ENCODE data around the gene CNTLN.
"Not testable (repeated sequence)": the region's sequence is repeated elsewhere in the genome, so short reads cannot be mapped to it uniquely, and the experiment has no call there.

Gene CNTLN

GRCh38 chr9:17230646-17231045 lies 95.8 kb downstream of the CNTLN start:
- Histone ChIP-seq H3K27ac (ENCODE audit: low read depth, low read length, severe bottlenecking) (no peak overlapping the region), H3K36me3 (ENCODE audit: control insufficient read depth, insufficient read depth, low read length) (no peaks in the 10 kb centered on the region), H3K9me3 (ENCODE audit: control insufficient read depth, low read length) (no peaks in the 10 kb centered on the region), H3K4me1 (ENCODE audit: control insufficient read depth, insufficient read depth, low read length, poor library complexity, severe bottlenecking) (peaks cover 5% of the 10 kb centered on the region), H3K4me3 (ENCODE audit: extremely low read depth, insufficient read depth, low read length, poor library complexity, severe bottlenecking) (no peak overlapping the region)
- 100% methylated on average over 1 of the region's 1 CpG; no CpG with 5 or more reads in 1 of the 2 experiments for WGBS, 2 experiments (ENCODE audit: insufficient coverage in 2 of 2)

DNA sequence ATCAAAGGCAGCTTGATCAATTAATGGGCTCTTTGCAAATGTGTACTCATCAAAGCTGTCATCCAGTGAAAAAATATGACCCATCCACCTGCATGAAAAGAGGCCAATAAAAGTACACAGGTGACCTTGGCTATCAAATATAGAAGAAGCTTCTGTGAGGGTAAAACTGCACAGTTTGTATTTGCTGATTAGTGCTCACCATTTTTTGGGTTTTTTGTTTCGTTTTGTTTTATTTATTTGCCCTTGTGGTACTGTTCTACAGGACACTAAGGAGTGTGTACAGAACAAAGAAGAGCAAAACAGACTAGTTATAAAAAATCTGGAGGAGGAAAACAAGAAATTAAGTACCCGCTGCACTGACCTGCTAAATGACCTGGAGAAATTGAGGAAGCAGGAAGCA lies 101.3 kb downstream of the CNTLN start:
- WGBS, 2 experiments (ENCODE audit: insufficient coverage in 2 of 2), result 67 to 88% methylated on average over 1 to 2 of the region's 2 CpGs
- no peaks in the 10 kb centered on the region for H3K4me1 ChIP-seq (ENCODE audit: control insufficient read depth, insufficient read depth, low read length, poor library complexity, severe bottlenecking)
- no peak overlapping the region for H3K4me3 ChIP-seq (ENCODE audit: extremely low read depth, insufficient read depth, low read length, poor library complexity, severe bottlenecking)
- H3K27ac ChIP-seq (ENCODE audit: low read depth, low read length, severe bottlenecking), result no peak overlapping the region
- H3K36me3 ChIP-seq (ENCODE audit: control insufficient read depth, insufficient read depth, low read length), result no peaks in the 10 kb centered on the region
- H3K9me3 ChIP-seq (ENCODE audit: control insufficient read depth, low read length), result no peaks in the 10 kb centered on the region

DNA sequence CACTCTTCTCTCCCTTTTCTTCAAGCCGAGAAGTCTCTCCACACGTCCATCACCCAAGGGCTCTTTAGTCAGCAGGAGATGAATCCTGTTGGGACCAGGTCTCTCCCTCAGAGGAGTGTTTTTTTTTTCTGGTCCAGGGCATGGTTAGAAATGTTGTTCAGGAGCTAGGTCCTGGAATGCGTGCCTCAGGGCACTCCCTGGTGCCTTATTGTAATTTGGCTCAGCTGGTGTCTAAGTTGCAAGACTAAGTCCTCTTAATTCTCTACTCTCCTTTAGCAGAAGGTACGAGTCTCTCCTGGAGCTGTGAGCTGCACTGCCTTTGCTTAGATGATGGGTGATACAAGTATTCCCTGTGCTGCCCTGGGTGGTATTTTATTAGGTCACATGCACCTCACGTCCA lies 111.9 kb downstream of the CNTLN start:
- no peaks in the 10 kb centered on the region for H3K36me3 ChIP-seq (ENCODE audit: control insufficient read depth, insufficient read depth, low read length)
- H3K27ac ChIP-seq (ENCODE audit: low read depth, low read length, severe bottlenecking), result no peak overlapping the region
- H3K9me3 ChIP-seq (ENCODE audit: control insufficient read depth, low read length), result peaks cover 9% of the 10 kb centered on the region
- no peaks in the 10 kb centered on the region for H3K4me1 ChIP-seq (ENCODE audit: control insufficient read depth, insufficient read depth, low read length, poor library complexity, severe bottlenecking)
- 85% methylated on average over 3 of the region's 5 CpGs; no CpG with 5 or more reads in 1 of the 2 experiments for WGBS, 2 experiments (ENCODE audit: insufficient coverage in 2 of 2)
- no peak overlapping the region for H3K4me3 ChIP-seq (ENCODE audit: extremely low read depth, insufficient read depth, low read length, poor library complexity, severe bottlenecking)

DNA sequence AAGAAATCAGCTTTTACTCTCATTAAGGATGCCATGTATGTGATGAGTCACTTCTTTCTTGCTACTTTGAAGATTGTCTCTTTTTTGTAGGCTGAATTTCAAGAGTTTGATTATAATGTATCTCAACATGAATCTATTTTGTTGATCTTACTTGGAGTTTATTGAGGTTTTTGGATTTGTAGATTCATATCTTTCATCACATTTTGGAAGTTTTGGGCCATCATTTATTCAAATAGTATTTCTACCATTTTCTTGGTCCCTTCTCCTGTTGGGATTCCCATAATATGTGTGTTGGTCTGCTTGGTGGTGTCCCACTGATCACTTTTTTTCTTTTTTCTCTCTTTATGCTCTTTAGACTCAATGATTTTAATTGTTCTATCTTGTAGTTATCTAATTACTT lies 116.3 kb downstream of the CNTLN start:
- Histone ChIP-seq H3K4me3 (ENCODE audit: extremely low read depth, insufficient read depth, low read length, poor library complexity, severe bottlenecking) (no peak overlapping the region), H3K4me1 (ENCODE audit: control insufficient read depth, insufficient read depth, low read length, poor library complexity, severe bottlenecking) (no peaks in the 10 kb centered on the region), H3K9me3 (ENCODE audit: control insufficient read depth, low read length) (peaks cover 9% of the 10 kb centered on the region), H3K36me3 (ENCODE audit: control insufficient read depth, insufficient read depth, low read length) (no peaks in the 10 kb centered on the region), H3K27ac (ENCODE audit: low read depth, low read length, severe bottlenecking) (no peak overlapping the region)

- H3K4me1 ChIP-seq (ENCODE audit: control insufficient read depth, insufficient read depth, low read length, poor library complexity, severe bottlenecking); H3K9me3 ChIP-seq (ENCODE audit: control insufficient read depth, low read length); H3K36me3 ChIP-seq (ENCODE audit: control insufficient read depth, insufficient read depth, low read length); H3K27ac ChIP-seq (ENCODE audit: low read depth, low read length, severe bottlenecking); H3K4me3 ChIP-seq (ENCODE audit: extremely low read depth, insufficient read depth, low read length, poor library complexity, severe bottlenecking): not testable (repeated sequence)
- WGBS, 2 experiments (ENCODE audit: insufficient coverage in 2 of 2), result 49 to 69% methylated on average over 7 to 16 of the region's 19 CpGs
Measured at GRCh38 chr9:17268531-17269188, 133.8 kb downstream of the CNTLN start.

DNA sequence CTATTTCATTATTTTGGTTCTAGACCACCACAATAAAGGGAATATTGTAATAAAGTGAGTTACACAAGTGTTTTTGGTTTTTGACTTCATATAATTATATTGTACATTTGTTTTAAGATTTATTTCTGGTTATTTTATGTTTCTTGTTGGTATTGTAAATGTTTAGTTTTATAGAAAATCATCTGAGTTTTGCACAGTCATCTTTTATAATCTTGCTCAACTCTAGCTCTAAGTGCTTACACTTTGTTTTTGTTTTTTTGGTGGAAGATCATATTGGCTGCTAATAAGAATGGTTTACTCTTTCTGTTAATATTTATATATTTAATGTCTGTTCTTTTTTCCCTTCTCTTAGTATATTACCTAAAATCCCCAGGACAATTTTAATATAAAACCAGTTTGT lies 135.0 kb downstream of the CNTLN start:
- Histone ChIP-seq H3K9me3 (ENCODE audit: control insufficient read depth, low read length) (no peaks in the 10 kb centered on the region), H3K4me1 (ENCODE audit: control insufficient read depth, insufficient read depth, low read length, poor library complexity, severe bottlenecking) (no peaks in the 10 kb centered on the region), H3K27ac (ENCODE audit: low read depth, low read length, severe bottlenecking) (no peak overlapping the region), H3K36me3 (ENCODE audit: control insufficient read depth, insufficient read depth, low read length) (no peaks in the 10 kb centered on the region), H3K4me3 (ENCODE audit: extremely low read depth, insufficient read depth, low read length, poor library complexity, severe bottlenecking) (no peak overlapping the region)

- H3K9me3 ChIP-seq (ENCODE audit: control insufficient read depth, low read length), result no peaks in the 10 kb centered on the region
Measured at GRCh38 chr9:17272536-17272935, 137.7 kb downstream of the CNTLN start.

DNA sequence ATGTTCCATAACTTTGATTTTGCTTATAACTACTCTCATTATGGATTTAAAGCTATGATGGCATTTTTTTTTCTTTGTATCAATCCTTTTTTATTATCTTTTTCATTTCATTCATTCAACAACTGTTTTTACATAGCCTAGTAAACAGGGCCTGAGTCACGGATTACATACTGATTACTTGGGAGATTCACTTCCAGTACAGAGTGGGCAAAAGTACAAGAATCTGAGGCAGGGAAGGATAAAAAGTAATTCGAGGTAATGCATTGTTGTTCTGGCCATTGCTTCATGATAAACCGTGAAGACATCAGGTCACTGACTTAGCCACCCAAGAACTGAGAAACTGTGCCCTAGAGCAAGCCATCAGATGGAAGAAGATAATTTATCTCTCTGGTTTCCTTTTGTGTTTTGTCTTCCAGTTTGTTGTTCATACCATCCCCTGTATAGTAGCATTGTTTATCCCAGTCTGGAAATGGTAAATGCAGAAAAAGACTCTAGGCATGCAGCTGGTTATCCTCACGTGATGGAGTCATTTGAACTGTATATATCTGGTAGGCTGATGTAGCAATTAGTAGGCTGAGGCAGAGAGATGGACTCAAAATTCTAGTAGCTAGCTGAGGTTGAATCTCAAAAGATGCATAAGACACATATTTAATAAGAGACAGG lies 145.6 kb downstream of the CNTLN start:
- Histone ChIP-seq H3K4me3 (ENCODE audit: extremely low read depth, insufficient read depth, low read length, poor library complexity, severe bottlenecking) (no peak overlapping the region), H3K36me3 (ENCODE audit: control insufficient read depth, insufficient read depth, low read length) (no peaks in the 10 kb centered on the region), H3K27ac (ENCODE audit: low read depth, low read length, severe bottlenecking) (no peak overlapping the region), H3K4me1 (ENCODE audit: control insufficient read depth, insufficient read depth, low read length, poor library complexity, severe bottlenecking) (no peaks in the 10 kb centered on the region), H3K9me3 (ENCODE audit: control insufficient read depth, low read length) (no peaks in the 10 kb centered on the region)
- 89 to 97% methylated on average over 3 to 4 of the region's 4 CpGs for WGBS, 2 experiments (ENCODE audit: insufficient coverage in 2 of 2)

More at GRCh38 chr9:17272536-17272935, 137.7 kb downstream of the CNTLN start:
- no peaks in the 10 kb centered on the region for H3K4me1 ChIP-seq (ENCODE audit: control insufficient read depth, insufficient read depth, low read length, poor library complexity, severe bottlenecking)
- no peak overlapping the region for H3K27ac ChIP-seq (ENCODE audit: low read depth, low read length, severe bottlenecking)
- no peak overlapping the region for H3K4me3 ChIP-seq (ENCODE audit: extremely low read depth, insufficient read depth, low read length, poor library complexity, severe bottlenecking)
- H3K36me3 ChIP-seq (ENCODE audit: control insufficient read depth, insufficient read depth, low read length), result no peaks in the 10 kb centered on the region

- not testable (repeated sequence) for H3K4me3 ChIP-seq (ENCODE audit: extremely low read depth, insufficient read depth, low read length, poor library complexity, severe bottlenecking)
Measured at GRCh38 chr9:17290673-17291072, 155.8 kb downstream of the CNTLN start.

DNA sequence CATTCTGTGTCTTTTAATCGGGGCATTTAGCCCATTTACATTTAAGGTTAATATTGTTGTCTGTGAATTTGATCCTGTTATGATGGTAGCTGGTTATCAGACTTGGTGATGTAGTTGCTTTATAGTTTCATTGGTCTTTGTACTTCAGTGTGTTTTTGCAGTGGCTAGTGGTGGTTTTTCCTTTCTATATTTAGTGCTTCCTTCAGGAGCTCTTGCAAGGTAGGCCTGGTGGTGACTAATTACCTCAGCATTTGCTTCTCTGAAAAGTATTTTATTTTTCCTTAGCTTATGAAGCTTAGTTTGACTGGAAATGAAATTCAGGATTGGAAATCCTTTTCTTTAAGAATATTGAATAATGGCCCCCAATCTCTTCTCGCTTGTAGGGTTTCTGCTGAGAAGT lies 156.9 kb downstream of the CNTLN start:
- Histone ChIP-seq H3K4me1 (ENCODE audit: control insufficient read depth, insufficient read depth, low read length, poor library complexity, severe bottlenecking) (peaks cover 3% of the 10 kb centered on the region), H3K27ac (ENCODE audit: low read depth, low read length, severe bottlenecking) (no peak overlapping the region), H3K36me3 (ENCODE audit: control insufficient read depth, insufficient read depth, low read length) (no peaks in the 10 kb centered on the region), H3K9me3 (ENCODE audit: control insufficient read depth, low read length) (no peaks in the 10 kb centered on the region), H3K4me3 (ENCODE audit: extremely low read depth, insufficient read depth, low read length, poor library complexity, severe bottlenecking) (no peak overlapping the region)
- WGBS, 2 experiments (ENCODE audit: insufficient coverage in 2 of 2), result 100% methylated on average over 1 of the region's 2 CpGs; no CpG with 5 or more reads in 1 of the 2 experiments

More at GRCh38 chr9:17290673-17291072, 155.8 kb downstream of the CNTLN start:
- not testable (repeated sequence) for H3K36me3 ChIP-seq (ENCODE audit: control insufficient read depth, insufficient read depth, low read length); H3K9me3 ChIP-seq (ENCODE audit: control insufficient read depth, low read length); H3K27ac ChIP-seq (ENCODE audit: low read depth, low read length, severe bottlenecking); H3K4me1 ChIP-seq (ENCODE audit: control insufficient read depth, insufficient read depth, low read length, poor library complexity, severe bottlenecking)
- no CpG with 5 or more reads among the region's 22 CpGs for WGBS, 2 experiments (ENCODE audit: insufficient coverage in 2 of 2)

DNA sequence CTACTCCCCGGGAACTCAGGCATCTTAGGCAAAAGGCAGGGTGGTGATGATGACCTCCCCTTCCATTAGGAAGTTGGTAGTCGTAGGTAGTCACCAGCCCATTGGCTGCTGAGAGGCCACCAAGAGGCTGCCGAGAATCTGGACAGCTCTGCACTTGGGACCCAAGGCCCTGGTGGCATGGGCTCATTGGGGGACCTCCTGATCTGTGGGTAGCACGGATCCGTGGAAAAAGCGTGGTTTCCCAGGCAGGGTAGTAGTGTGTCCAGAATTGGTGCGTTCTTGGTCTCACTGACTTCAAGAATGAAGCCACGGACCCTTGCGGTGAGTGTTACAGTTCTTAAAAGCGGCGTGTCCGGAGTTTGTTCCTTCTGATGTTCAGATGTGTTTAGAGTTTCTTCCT lies 158.8 kb downstream of the CNTLN start:
- no peak overlapping the region for H3K4me3 ChIP-seq (ENCODE audit: extremely low read depth, insufficient read depth, low read length, poor library complexity, severe bottlenecking)
- H3K9me3 ChIP-seq (ENCODE audit: control insufficient read depth, low read length), result no peaks in the 10 kb centered on the region
- WGBS, 2 experiments (ENCODE audit: insufficient coverage in 2 of 2), result 93 to 96% methylated on average over 12 of the region's 12 CpGs
- H3K27ac ChIP-seq (ENCODE audit: low read depth, low read length, severe bottlenecking), result no peak overlapping the region
- peaks cover 3% of the 10 kb centered on the region for H3K4me1 ChIP-seq (ENCODE audit: control insufficient read depth, insufficient read depth, low read length, poor library complexity, severe bottlenecking)
- H3K36me3 ChIP-seq (ENCODE audit: control insufficient read depth, insufficient read depth, low read length), result no peaks in the 10 kb centered on the region
